Fibroblast of skin of right biceps (primary cell): ENCODE measurements around the gene CACNB4.
"Not testable (repeated sequence)": the region's sequence is repeated elsewhere in the genome, so short reads cannot be mapped to it uniquely, and the experiment has no call there.

ENCODE experiments used
- DNase-seq: peaks from one replicate; pipeline ENCODE4 v3.0.0-alpha.2; 2013

CACNB4 gene

GRCh38 chr2:151931030-151931611 lies 167.7 kb downstream of the CACNB4 start:
- DNase-seq = no peak

GRCh38 chr2:151930042-151930441 lies 168.8 kb downstream of the CACNB4 start:
- no peak for DNase-seq

- DNase-seq = no peak
Observed at GRCh38 chr2:151928380-151928779, 170.5 kb downstream of the CACNB4 start.

GRCh38 chr2:151927501-151928221 lies 171.2 kb downstream of the CACNB4 start:
- no peak for DNase-seq

DNA sequence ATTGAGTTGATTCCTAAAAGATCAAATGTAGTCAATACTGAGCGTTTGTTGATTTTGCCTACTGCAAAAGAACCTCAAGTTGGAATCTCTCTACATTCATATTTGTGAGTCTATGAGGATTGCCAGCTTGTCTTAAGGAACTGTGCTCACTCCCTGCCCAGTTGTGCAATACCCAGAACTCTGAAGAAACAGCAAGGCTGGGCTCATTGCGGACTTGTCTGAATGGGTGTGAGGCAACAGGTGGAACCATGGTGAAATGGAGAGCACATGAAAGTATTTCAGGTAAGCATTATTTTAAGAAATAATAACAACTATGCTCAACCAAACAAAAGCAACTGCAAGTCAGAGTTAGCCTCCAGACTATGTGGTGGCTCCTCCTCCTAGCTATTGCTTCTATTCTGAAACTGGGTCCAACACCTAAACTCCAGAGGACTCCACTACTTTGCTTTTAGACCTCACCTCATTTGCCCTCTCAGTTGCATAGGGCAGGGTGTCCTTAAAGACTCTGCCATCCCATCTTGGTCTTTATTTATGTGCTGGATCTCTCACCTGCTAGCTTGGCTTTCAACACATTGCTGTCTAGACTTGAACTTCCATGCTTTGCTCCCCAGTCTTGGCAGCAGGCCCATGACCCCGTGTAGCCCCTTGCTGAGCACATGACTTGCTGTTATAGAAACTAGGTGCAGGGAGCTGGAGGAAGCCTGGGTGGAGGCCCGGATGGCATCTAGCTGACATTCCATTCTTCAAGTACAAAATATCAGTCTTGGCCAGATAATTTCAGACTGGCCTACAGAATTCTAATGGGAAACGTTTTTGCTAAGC lies 175.8 kb downstream of the CACNB4 start:
- peak; percentile 2 for DNase-seq

DNA sequence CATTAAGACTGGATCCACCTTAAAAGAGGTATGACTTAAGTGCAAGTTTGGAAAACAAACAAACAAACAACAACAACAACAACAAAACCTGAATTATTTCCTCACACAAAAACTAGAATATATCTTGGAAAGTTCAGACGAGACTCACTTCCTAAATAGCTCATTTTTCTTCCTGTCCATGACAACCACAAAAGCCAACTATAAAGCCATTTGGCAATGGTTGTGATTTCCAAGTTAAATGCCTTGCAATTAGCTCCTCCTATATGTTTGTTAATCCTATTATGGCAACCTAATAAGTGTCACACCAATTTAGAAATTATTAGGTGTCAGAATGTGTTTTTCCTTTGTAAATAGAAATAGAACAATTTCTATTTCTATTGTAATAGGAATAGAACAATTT lies 179.1 kb downstream of the CACNB4 start:
- no peak for DNase-seq

- DNase-seq = no peak
Observed at GRCh38 chr2:151918308-151918707, 180.5 kb downstream of the CACNB4 start.

DNA sequence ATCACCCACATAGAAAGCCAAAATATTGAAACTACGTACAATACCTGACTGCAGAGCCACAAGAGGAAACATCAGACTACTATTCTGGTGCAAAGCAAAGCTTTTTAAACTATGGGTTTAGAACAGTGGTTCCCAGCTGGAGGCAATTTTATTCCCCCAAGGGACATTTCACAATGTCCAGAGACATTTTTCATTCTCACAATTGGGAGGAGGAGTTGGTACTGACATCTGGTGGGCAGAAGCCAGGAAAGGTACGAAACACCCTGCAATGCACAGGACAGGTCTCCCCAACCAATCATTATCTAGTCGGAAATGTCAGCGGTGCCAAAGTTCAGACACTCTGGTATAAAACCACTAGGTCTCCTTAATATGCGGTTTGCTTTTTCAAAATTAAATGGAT lies 182.2 kb downstream of the CACNB4 start:
- DNase-seq = no peak

GRCh38 chr2:151915629-151916025 lies 183.2 kb downstream of the CACNB4 start:
- not testable (repeated sequence) for DNase-seq

GRCh38 chr2:151914989-151915628 lies 183.7 kb downstream of the CACNB4 start:
- no peak for DNase-seq

DNA sequence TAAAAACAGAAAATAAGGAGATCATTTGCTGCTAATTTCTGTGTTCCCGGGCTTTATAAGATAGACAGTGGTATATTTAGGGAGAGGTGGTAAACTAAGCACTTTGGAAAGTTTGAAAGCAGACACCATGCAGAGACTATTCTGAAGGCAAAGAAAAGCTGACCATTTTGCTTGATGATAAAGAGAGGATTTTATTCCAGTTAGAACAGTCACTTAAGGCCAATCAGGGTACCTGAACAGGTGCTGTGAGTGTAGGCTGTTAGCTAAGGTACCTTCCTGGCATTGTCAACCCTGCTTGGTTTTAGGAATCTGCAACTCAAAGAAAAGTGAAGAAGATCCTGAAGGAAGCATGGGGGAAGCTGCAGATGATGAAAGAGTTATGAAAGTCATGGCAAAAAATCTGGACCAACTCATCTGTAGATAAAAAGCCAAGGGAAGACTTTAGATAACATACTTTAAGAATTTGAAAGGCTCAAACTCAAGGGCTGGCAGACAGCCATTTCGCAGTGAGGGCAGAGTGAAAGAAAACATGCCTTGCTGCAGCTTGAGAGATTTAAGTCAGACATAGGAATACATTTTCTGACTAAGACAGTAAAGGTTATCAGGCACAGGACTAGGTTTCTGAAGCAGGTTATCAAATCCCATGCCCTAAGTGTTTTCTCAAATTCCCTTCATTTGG lies 190.5 kb downstream of the CACNB4 start:
- peak; percentile 22 for DNase-seq

GRCh38 chr2:151907286-151908203 lies 191.3 kb downstream of the CACNB4 start:
- no peak for DNase-seq

GRCh38 chr2:151906633-151906998 lies 192.2 kb downstream of the CACNB4 start:
- no peak for DNase-seq

GRCh38 chr2:151905963-151906632 lies 192.7 kb downstream of the CACNB4 start:
- no peak for DNase-seq

DNA sequence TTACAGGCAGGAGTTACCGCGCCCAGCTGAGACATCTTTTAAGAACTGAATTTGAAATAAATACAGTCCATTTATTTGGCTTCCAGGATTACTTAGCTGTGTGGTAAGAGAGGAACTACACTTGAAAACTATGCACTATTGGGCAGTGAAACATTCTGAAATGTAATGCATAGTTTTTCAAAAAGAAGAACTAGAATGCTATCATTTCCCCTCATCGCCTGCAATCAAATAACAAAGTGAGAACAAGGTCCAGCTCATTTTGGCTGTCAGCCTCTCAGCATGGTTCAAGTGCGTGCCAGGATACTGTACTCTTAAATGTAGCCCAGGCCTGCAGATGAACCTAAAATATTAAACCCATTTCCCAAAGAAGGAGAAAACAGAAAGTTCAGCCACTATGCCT lies 194.0 kb downstream of the CACNB4 start:
- DNase-seq = no peak

- DNase-seq = no peak
Observed at GRCh38 chr2:151904021-151904420, 194.8 kb downstream of the CACNB4 start.

DNA sequence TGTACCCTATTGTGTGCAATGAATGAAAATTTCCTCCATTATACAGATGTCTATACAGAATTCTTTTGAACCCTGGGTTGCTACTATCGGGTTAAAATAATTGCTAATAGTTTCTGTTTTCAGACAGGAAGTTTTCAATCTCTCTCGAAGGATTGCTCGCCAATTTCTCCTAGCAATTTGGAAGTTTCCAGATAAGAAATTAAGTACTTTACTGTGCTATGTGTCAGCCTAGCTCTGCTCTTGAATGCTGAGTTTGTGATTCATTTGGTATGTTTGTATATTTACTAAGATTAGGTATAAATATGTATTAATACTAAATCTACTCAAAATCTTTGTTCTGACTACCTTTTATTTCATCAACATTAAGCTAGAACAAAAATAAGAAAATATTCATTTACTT lies 196.0 kb downstream of the CACNB4 start:
- DNase-seq = no peak

DNA sequence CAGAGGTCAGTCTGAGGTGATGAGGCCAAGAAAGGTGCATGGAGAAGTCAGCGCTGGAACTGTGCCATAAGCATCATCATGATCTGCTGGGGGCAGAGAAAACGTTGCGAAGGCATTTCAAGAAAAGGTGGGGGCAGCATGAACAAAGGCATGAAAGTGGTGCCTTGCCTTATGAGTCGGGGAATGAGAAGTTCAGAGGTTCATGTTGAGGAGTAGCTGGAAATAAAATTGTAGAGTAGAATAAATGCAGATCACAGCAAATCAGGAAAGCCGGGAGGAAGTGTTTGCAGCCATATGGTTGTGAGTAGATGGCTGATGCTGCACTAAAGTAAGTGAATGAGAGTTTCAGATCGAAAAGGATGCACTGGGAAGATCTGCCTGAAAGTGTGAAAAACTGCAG lies 198.5 kb downstream of the CACNB4 start:
- DNase-seq = no peak

GRCh38 chr2:151899156-151899555 lies 199.7 kb downstream of the CACNB4 start:
- no peak for DNase-seq

GRCh38 chr2:151891566-151892194 lies 207.2 kb downstream of the CACNB4 start:
- no peak for DNase-seq

- DNase-seq = no peak
Observed at GRCh38 chr2:151887164-151887563, 211.7 kb downstream of the CACNB4 start.
